Pulmonary artery endothelial cell (primary cell): ENCODE results near the gene KLHL3. TPM values are rescaled to one million over a fixed set of nuclear protein-coding genes. Genes with fewer than 3 reads are reported as not detected.
A peak's percentile ranks its signal among the peaks of the same experiment; 100 is the strongest.
"Not testable (repeated sequence)": the region's sequence is repeated elsewhere in the genome, so short reads cannot be mapped to it uniquely, and the experiment has no call there.

Experiments
- DNase-seq: peaks from one replicate; pipeline ENCODE4 v3.0.0-alpha.2; 2011; ENCODE audit warnings: low read depth, low spot score
- total RNA-seq: library from RNA; depleted of rRNA; stranded (reverse); fragments of >200 nt; gene quantifications from 2 replicates; pipeline ENCODE4 v1.2.3, GENCODE V29; 2014

The KLHL3 gene
- total RNA-seq: 14.9 and 20.0 TPM in 2 replicates

GRCh38 chr5:137735555-137736284 is at the start of gene KLHL3:
Gene KLHL3 (minus strand): TSS chr5:137736089. CDS start chr5:137735646, 443 bp downstream.
- no peak for DNase-seq

- DNase-seq: no peak
These were observed 47.2 kb upstream of the KLHL3 start for GRCh38 chr5:137782984-137783536.

- DNase-seq: no peak
These were observed 46.2 kb upstream of the KLHL3 start for GRCh38 chr5:137782055-137782454.

GRCh38 chr5:137778772-137779564 is 43.1 kb upstream of the KLHL3 start:
- no peak for DNase-seq

DNA sequence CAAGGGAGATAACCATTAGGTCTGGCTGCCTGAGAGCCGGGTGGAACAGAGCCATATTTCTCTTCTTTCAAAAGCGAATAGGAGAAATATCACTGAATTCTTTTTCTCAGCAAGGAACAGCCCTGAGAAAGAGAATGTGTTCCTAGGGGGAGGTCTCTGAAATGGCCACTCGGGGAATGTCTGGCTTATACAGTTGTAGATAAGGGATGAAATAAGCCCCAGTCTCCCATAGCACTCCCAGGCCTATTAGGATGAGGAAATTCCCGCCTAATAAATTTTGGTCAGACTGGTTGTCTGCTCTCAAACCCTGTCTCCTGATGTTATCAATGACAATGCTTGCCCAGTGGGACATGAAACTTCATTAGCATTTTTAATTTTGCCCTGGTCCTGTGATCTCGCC is 32.0 kb upstream of the KLHL3 start:
- DNase-seq: not testable (repeated sequence)

GRCh38 chr5:137761566-137761965 is 25.7 kb upstream of the KLHL3 start:
- no peak for DNase-seq

GRCh38 chr5:137760719-137761516 is 25.0 kb upstream of the KLHL3 start:
- DNase-seq: no peak

GRCh38 chr5:137760294-137760693 is 24.4 kb upstream of the KLHL3 start:
- no peak for DNase-seq

GRCh38 chr5:137758715-137759306 is 22.9 kb upstream of the KLHL3 start:
- no peak for DNase-seq

DNA sequence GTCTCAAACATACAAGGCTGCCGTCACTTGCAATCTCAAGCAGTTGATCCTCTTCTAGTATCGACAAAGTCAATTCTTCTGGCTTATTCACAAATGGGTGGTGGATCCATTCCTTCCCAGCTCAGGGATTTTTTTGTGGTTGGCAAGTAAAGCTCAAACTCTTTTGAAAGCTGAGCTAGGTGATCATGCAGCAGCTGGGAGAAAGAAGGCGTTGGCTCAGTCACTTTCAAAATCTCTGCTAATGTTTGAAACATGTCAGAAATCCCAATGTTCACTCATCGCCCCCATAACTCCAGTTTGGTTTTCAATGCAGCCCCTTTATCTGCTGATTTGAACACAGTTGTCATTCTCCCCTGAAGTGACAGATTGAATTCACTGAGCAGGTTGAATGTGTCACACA is 22.2 kb upstream of the KLHL3 start:
- DNase-seq: no peak

DNA sequence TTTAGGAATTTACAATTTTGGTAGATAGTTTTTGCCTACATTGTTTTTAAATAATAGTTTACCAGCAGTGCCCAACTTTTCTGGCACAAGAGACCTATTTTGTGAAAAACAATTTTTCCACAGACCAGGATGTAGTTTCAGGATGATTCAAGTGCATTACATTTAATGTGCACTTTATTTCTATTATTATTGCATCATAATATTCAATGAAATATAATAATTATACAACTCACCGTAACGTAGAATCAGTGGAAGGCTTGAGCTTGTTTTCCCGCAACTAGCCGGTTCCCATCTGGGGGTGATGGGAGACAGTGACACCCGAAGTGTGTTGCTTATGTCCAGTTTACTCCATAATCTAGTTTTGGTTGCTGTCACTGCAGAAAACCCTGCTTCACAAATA is 21.7 kb upstream of the KLHL3 start:
- no peak for DNase-seq

GRCh38 chr5:137754961-137755762 is 19.3 kb upstream of the KLHL3 start:
- no peak for DNase-seq

- DNase-seq: peak; percentile 91
These were observed 18.5 kb upstream of the KLHL3 start, which contains the start of gene HNRNPA0 for GRCh38 chr5:137754188-137754960. Gene HNRNPA0 (minus strand): TSS chr5:137754363. CDS start chr5:137754066, 297 bp downstream.

DNA sequence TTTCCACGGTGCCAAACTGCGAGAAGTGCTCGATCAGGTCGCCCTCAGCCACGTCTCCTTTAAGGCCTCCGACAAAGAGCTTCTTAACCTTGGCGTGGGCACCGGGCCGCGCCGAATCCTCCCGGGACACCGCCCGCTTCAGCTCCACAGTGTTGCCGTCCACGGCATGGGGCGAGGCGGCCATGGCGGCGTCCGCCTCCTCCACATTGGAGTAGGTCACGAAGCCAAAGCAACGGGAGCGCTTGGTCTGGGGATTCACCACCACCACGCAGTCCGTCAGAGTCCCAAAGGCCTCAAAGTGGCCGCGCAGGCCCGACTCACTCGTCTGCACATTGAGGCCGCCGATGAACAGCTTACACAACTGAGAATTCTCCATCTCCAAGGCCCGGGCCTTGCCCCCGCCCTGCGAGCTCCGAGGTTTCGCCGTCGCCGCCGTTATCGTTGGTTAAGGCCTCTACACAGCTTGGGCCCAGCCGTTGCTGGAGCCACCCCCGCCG is 17.9 kb upstream of the KLHL3 start:
- no peak for DNase-seq

DNA sequence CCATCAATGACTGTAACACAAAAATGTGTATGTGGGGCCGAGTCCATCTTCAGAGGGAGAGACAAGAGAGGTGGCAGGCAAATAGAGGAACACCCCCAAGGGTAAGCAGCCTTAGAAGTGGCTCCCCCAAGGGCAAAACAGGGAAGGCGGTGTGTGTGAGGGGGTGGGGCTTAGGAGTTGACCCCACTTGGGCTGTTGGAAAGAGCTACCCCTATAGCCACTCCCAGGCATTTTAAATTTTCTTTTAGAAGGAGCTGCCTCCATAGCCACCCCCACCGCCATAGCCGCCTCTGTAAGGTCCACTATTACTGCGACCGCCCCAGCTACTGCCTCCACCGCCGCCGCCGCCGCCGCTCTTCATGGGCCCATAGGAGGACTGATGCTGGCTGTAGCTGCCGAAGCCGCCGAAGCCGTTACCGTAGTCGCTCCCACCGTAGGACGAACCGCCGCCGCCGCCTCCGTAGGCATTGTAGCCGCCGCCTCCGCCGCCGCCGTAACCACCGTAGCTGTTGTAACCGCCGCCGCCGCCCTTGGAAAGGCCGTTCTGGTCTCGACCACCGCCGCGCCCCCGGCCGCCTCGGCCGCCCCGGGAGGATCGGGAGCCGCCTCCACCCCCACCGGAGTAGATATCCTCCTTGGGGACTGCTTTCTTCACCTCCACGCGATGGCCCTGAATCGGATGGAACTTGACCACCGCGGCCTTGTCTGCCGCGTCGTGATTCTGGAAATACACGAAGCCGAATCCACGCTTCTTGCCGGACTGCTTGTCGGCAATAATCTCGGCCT is 17.2 kb upstream of the KLHL3 start:
- DNase-seq: no peak

GRCh38 chr5:137751869-137752491 is 16.1 kb upstream of the KLHL3 start:
- DNase-seq: no peak

DNA sequence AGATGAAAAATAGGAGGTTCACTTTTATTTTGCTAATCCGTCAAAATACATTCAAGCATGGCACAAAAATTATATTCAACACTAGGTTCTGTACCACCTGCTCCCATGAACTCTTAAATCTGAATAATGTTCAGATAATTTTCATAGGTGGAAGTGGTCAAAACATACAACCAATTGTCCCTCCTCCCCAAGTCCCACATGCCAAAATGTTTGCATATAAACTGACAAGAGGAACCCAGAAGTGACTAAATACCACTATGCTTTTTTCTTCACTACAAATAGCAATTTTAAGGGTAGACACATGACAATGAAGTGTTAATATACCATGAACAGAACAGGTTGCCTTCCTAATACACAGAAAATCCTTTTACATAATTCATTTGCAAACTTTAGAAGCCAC is 14.5 kb upstream of the KLHL3 start:
- no peak for DNase-seq

- no peak for DNase-seq
These were observed 12.0 kb upstream of the KLHL3 start for GRCh38 chr5:137747848-137748247.
